Fibroblast of lung (primary cell): ENCODE results near the gene CROCC2. TPM values are rescaled to one million over a fixed set of nuclear protein-coding genes. Genes with fewer than 3 reads are reported as not detected.

Experiments used
- DNase-seq, 2 donors: peaks; one replicate each; pipeline versions ENCODE4 v3.0.0 to v3.0.0-alpha.2; 2010; ENCODE audit warnings: low read depth in 2 of 2
- H2AFZ ChIP-seq: 2 replicates; pipeline ENCODE4 v1.5.1; 2012; ENCODE audit warnings: low read length, control low read depth, inconsistent platforms
- H3K27ac ChIP-seq: 2 replicates; pipeline ENCODE4 v1.5.1; 2011; ENCODE audit warnings: low read length, control low read depth; ENCODE audit not compliant: insufficient read depth
- H3K27me3 ChIP-seq: 2 replicates; pipeline ENCODE4 v1.5.1; 2011; ENCODE audit warnings: mild to moderate bottlenecking, low read length; ENCODE audit not compliant: control insufficient read depth, insufficient read depth
- H3K36me3 ChIP-seq: 2 replicates; pipeline ENCODE4 v1.5.1; 2011; ENCODE audit warnings: low read length; ENCODE audit not compliant: control insufficient read depth, insufficient read depth
- H3K4me1 ChIP-seq: 2 replicates; pipeline ENCODE4 v1.5.1; 2011; ENCODE audit warnings: low read length; ENCODE audit not compliant: control insufficient read depth, insufficient read depth; ENCODE audit errors: extremely low read depth
- H3K4me2 ChIP-seq: 2 replicates; pipeline ENCODE4 v1.5.1; 2011; ENCODE audit warnings: low read length, control low read depth; ENCODE audit not compliant: insufficient read depth; ENCODE audit errors: extremely low read depth
- H3K4me3 ChIP-seq, 4 experiments: fragments of 200-600 bp in 1 of 4; sonication (generic) in 1 of 4; replicated peaks in 1 of 4; 2 replicates each; pipeline ENCODE4 v1.5.1; 2011 to 2016; ENCODE audit warnings: low read length in 4 of 4, low read depth in 3 of 4, mild to moderate bottlenecking in 3 of 4, control low read depth in 2 of 4, inconsistent platforms in 1 of 4, mixed read lengths in 1 of 4; ENCODE audit not compliant: insufficient read depth in 1 of 4; ENCODE audit errors: control extremely low read depth in 1 of 4
- H3K79me2 ChIP-seq: 2 replicates; pipeline ENCODE4 v1.5.1; 2012; ENCODE audit warnings: mild to moderate bottlenecking, low read length, inconsistent platforms; ENCODE audit not compliant: control insufficient read depth, insufficient read depth
- H3K9ac ChIP-seq: 2 replicates; pipeline ENCODE4 v1.5.1; 2011; ENCODE audit warnings: mild to moderate bottlenecking, low read length, control low read depth; ENCODE audit not compliant: insufficient read depth
- H3K9me3 ChIP-seq: 2 replicates; pipeline ENCODE4 v1.5.1; 2012; ENCODE audit warnings: low read depth, low read length; ENCODE audit not compliant: control insufficient read depth, insufficient read depth
- H4K20me1 ChIP-seq: 2 replicates; pipeline ENCODE4 v1.5.1; 2011; ENCODE audit warnings: low read length; ENCODE audit not compliant: control insufficient read depth, insufficient read depth; ENCODE audit errors: extremely low read depth
- EZH2 ChIP-seq: IDR thresholded peaks from 2 replicates; pipeline ENCODE4 v1.5.1; 2012; ENCODE audit warnings: low read length, control low read depth, mild to moderate bottlenecking; ENCODE audit errors: missing control alignments
- polyA plus RNA-seq, 2 donors: library from polyadenylated mRNA; depleted of rRNA in 1 of 2; stranded (reverse) in 1 of 2; unstranded in 1 of 2; fragments of >200 nt; gene quantifications; 2 replicates each; pipeline ENCODE4 v1.2.1, GENCODE V29; 2011 to 2012; ENCODE audit warnings: missing spikeins in 1 of 2
- total RNA-seq: library from RNA; depleted of rRNA; stranded (reverse); fragments of >200 nt; gene quantifications from 2 replicates; pipeline ENCODE4 v1.2.1, GENCODE V29; 2014
- TF ChIP-seq, protein P1 (sequence below), 2 donors: IDR thresholded peaks in 1 of 2; conservative IDR thresholded peaks in 1 of 2; 1 replicate in 1 of 2; 2 replicates in 1 of 2; pipeline ENCODE4 v1.5.1; 2011 to 2012; ENCODE audit warnings: low read length in 2 of 2, control low read depth in 1 of 2, inconsistent platforms in 1 of 2, low read depth in 1 of 2, mild to moderate bottlenecking in 1 of 2

The CROCC2 gene
- total and polyA plus RNA-seq, 2 donors (not counting 1 experiment from before 2014, with no cell fraction given), result 0.12 to 0.33 TPM

DNA sequence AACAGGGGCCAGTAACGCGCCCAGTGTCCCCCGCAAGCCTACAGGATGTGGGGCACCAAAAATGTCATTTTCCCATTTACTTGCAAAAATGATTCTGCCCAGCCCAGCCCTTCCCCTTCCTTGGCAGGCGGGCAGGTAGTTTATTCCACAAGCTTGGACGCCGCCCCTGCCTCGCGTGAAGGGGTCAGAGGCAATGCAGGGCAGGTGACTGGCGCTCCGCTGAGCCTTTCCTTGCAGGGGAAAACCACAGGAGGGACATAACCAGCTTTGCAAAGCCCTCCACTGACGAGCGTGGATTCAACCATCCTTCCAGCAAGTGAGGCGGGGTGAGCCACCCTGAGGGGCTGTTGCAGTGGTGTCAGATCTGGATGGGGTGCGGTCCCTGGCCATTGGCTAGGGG is 15.4 kb upstream of the CROCC2 start:
- no peaks in the 10 kb centered on the region for H3K4me1 ChIP-seq
- TF ChIP-seq, protein P1, sequence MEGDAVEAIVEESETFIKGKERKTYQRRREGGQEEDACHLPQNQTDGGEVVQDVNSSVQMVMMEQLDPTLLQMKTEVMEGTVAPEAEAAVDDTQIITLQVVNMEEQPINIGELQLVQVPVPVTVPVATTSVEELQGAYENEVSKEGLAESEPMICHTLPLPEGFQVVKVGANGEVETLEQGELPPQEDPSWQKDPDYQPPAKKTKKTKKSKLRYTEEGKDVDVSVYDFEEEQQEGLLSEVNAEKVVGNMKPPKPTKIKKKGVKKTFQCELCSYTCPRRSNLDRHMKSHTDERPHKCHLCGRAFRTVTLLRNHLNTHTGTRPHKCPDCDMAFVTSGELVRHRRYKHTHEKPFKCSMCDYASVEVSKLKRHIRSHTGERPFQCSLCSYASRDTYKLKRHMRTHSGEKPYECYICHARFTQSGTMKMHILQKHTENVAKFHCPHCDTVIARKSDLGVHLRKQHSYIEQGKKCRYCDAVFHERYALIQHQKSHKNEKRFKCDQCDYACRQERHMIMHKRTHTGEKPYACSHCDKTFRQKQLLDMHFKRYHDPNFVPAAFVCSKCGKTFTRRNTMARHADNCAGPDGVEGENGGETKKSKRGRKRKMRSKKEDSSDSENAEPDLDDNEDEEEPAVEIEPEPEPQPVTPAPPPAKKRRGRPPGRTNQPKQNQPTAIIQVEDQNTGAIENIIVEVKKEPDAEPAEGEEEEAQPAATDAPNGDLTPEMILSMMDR (conservative IDR thresholded peaks at IDR 0.05 in 1 of 2, IDR thresholded peaks at IDR 0.05 in 1 of 2; ENCODE audit: low read depth in 1 of 2, low read length in 2 of 2), result no peak
- no peak for TF ChIP-seq EZH2
- no peak overlapping the region for H3K27ac ChIP-seq
- no peaks in the 10 kb centered on the region for H3K9me3 ChIP-seq
- H2AFZ ChIP-seq, result no peak overlapping the region
- no peaks in the 10 kb centered on the region for H3K36me3 ChIP-seq
- no peak for DNase-seq
- no peak overlapping the region for H3K9ac ChIP-seq
- no peaks in the 10 kb centered on the region for H3K27me3 ChIP-seq
- H3K4me2 ChIP-seq, result no peak overlapping the region
- no peaks in the 10 kb centered on the region for H3K79me2 ChIP-seq
- H4K20me1 ChIP-seq, result no peaks in the 10 kb centered on the region
- H3K4me3 ChIP-seq, result no peak overlapping the region

GRCh38 chr2:240891492-240892340 is 14.4 kb upstream of the CROCC2 start:
- no peak overlapping the region for H3K27ac ChIP-seq
- TF ChIP-seq, protein P1 (conservative IDR thresholded peaks at IDR 0.05 in 1 of 2, IDR thresholded peaks at IDR 0.05 in 1 of 2; ENCODE audit: low read depth in 1 of 2, low read length in 2 of 2), result no peak
- no peak for TF ChIP-seq EZH2

GRCh38 chr2:240892356-240892755 is 13.8 kb upstream of the CROCC2 start:
- no peak overlapping the region for H3K27ac ChIP-seq
- no peak overlapping the region for H3K4me3 ChIP-seq
- no peak overlapping the region for H3K4me2 ChIP-seq
- no peaks in the 10 kb centered on the region for H3K79me2 ChIP-seq
- H2AFZ ChIP-seq, result no peak overlapping the region
- no peaks in the 10 kb centered on the region for H4K20me1 ChIP-seq
- no peak for TF ChIP-seq EZH2
- TF ChIP-seq, protein P1 (conservative IDR thresholded peaks at IDR 0.05 in 1 of 2, IDR thresholded peaks at IDR 0.05 in 1 of 2; ENCODE audit: low read depth in 1 of 2, low read length in 2 of 2), result no peak
- H3K9ac ChIP-seq, result no peak overlapping the region
- DNase-seq, result no peak
- H3K9me3 ChIP-seq, result no peaks in the 10 kb centered on the region
- H3K27me3 ChIP-seq, result no peaks in the 10 kb centered on the region
- no peaks in the 10 kb centered on the region for H3K36me3 ChIP-seq
- H3K4me1 ChIP-seq, result no peaks in the 10 kb centered on the region

More at GRCh38 chr2:240891492-240892340, 14.4 kb upstream of the CROCC2 start:
- Histone ChIP-seq H4K20me1 (no peaks in the 10 kb centered on the region), H2AFZ (no peak overlapping the region), H3K9ac (no peak overlapping the region), H3K9me3 (no peaks in the 10 kb centered on the region), H3K27me3 (no peaks in the 10 kb centered on the region), H3K4me3 (no peak overlapping the region), H3K36me3 (no peaks in the 10 kb centered on the region), H3K4me2 (no peak overlapping the region), H3K4me1 (no peaks in the 10 kb centered on the region), H3K79me2 (no peaks in the 10 kb centered on the region)
- no peak for DNase-seq
